ENCODE measurements around the gene TAAR2.
"Not testable (repeated sequence)": the region's sequence is repeated elsewhere in the genome, so short reads cannot be mapped to it uniquely, and the experiment has no call there.

Gene TAAR2

GRCh38 chr6:132624175-132624574, at the start of gene TAAR2:
TSS of gene TAAR2 (minus strand) at chr6:132624275. CDS start at chr6:132624275, 0 bp downstream.
- DNase-seq (ENCODE audit: low read depth in 2 of 2), result no peak

GRCh38 chr6:132673376-132674094, 49.5 kb upstream of the TAAR2 start:
- DNase-seq (ENCODE audit: low read depth in 2 of 2), result no peak

- no peak for DNase-seq (ENCODE audit: low read depth in 2 of 2)
These were observed 47.2 kb upstream of the TAAR2 start for GRCh38 chr6:132671295-132671694.

DNA sequence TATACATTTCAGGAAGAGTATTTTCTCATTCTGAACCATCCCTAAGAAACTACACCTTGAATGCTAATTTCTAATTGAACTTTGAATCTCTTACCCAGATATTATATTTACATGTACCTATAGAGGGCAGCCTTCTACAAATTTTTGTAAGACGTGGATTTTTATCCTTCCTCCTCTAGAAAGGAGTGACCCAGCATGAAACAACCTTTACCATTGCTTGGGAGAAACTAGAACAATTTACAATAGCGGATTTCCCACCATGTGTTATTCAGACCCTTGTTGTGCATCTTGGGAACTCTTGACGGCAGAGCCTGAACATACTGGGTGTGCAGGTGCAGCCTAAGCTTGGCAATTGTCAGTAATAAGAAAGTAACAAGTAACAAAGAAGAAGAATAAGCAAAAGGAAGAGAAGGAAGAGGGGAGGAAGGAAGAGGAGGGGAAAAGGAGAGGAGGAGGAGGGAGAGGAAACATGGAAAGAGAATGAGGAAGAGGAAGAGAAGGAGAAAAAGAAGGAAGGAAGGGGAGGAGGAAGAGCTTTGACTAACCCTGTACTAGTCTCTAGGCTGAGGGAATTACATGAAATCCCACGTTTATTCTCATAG, 45.7 kb upstream of the TAAR2 start:
- no peak for DNase-seq (ENCODE audit: low read depth in 2 of 2)

DNA sequence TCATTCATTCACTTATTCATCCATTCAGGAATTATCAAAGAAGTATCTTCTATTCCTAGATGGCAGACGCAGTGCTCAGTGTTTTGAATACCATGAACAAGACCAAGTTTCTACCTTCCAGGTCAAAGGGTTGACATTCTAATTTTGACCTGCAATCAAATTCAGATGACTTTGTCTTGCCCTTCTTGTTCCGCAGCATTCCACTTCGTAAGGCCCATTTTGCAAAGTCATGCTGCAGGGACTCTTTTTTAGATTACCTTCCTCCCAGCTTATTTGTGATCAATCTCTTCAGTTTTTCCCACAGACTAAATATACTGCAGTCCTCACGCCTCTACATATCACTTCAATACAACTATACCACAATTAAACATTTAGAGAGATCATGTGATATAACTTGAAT, 42.0 kb upstream of the TAAR2 start:
- DNase-seq (ENCODE audit: low read depth in 2 of 2), result no peak

- no peak for DNase-seq (ENCODE audit: low read depth in 2 of 2)
These were observed 40.4 kb upstream of the TAAR2 start for GRCh38 chr6:132664309-132665034.

DNA sequence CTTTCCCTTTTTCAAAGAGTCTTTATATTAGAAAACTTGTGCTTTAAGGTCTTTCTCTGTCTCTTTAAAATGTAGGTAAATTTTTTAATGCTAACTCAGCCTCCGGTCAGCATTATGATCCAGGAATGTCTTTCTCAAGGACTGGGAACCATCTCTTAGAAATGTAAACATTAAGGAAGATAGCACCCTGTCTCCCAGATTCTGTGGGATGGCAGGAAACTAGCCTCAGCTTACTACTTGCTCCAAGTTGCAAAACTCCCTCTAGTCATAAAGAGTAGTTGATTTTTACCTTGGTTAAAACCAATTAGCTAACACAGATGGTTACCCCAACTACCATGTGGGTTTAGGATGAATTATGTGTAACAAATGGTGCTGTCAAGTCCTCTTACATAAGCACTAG, 39.6 kb upstream of the TAAR2 start:
- DNase-seq (ENCODE audit: low read depth in 2 of 2), result no peak

- no peak for DNase-seq (ENCODE audit: low read depth in 2 of 2)
These were observed 37.8 kb upstream of the TAAR2 start for GRCh38 chr6:132661906-132662305.

- no peak for DNase-seq (ENCODE audit: low read depth in 2 of 2)
These were observed 35.0 kb upstream of the TAAR2 start, which contains the start of gene TAAR1 for GRCh38 chr6:132659082-132659481. TSS of gene TAAR1 (minus strand) at chr6:132659182. CDS start at chr6:132646003, 13,179 bp downstream.

- DNase-seq (ENCODE audit: low read depth in 2 of 2), result no peak
These were observed 27.0 kb upstream of the TAAR2 start for GRCh38 chr6:132651062-132651461.

- DNase-seq (ENCODE audit: low read depth in 2 of 2), result no peak
These were observed 26.4 kb upstream of the TAAR2 start for GRCh38 chr6:132650429-132650828.

- no peak for DNase-seq (ENCODE audit: low read depth in 2 of 2)
These were observed 24.8 kb upstream of the TAAR2 start for GRCh38 chr6:132648828-132649227.

GRCh38 chr6:132648356-132648755, 24.3 kb upstream of the TAAR2 start:
- no peak for DNase-seq (ENCODE audit: low read depth in 2 of 2)

GRCh38 chr6:132643547-132643946, 19.5 kb upstream of the TAAR2 start:
- no peak for DNase-seq (ENCODE audit: low read depth in 2 of 2)

DNA sequence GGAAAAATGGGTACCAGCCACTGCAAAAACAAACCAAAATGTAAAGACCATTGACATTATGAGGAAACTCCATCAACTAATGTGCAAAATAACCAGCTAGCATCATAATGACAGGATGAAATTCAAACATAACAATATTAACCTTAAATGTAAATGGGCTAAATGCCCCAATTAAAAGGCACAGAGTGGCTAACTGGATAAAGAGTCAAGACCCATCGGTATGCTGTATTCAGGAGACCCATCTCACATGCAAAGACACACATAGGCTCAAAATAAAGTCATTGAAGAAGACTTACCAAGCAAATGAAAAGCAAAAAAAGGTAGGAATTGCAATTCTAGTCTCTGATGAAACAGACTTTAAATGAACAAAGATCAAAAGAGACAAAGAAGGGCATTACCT, 13.1 kb upstream of the TAAR2 start:
- DNase-seq (ENCODE audit: low read depth in 2 of 2), result not testable (repeated sequence)

DNA sequence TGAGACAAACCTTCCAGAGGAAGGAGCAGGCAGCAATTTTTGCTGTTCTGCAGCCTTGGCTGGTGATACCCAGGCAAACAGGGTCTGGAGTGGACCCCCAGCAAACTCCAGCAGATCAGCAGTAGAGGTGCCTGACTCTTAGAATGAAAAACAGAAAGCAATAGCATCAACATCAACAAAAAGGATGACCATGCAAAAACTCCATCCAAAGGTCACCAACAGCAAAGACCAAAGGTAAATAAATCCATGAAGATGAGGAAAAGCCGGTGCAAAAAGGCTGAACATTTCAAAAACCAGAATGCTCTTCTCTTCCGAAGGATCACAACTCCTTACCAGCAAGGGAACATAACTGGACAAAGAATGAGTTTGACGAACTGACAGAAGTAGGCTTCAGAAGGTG, 11.8 kb upstream of the TAAR2 start:
- DNase-seq (ENCODE audit: low read depth in 2 of 2), result not testable (repeated sequence)

DNA sequence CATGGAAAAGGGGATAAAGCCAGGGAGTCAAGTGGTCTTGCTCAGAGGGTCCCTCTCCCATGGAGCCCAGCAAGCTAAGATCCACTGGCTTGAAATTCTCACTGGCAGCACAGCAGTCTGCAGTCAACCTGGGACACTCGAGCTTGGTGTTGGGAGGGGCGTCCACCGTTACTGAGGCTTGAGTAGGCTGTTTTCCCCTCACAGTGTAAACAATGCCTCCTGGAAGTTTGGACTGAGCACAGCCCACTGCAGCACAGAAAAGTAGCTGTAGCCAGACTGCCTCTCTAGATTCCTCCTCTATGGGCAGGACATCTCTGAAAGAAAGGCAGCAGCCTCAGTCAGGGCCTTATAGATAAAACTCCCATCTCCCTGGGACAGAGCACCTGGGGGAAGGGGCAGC, 11.2 kb upstream of the TAAR2 start:
- not testable (repeated sequence) for DNase-seq (ENCODE audit: low read depth in 2 of 2)

DNA sequence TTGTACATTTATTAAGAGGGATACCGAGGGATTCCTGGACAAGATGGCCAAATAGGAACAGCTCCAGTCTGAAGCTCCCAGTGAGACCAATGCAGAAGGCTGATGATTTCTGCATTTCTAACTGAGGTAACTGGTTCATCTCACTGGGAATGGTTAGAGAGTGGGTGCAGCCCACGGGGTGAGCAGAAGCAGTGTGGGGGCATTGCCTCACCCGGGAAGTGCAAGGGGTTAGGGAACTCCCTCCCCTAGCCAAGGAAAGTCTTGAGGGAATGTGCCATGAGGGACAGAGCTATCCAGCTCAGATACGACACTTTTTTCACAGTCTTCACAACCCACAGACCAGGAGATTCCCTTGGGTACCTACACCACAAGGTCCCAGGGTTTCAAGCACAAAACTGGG, 10.7 kb upstream of the TAAR2 start:
- DNase-seq (ENCODE audit: low read depth in 2 of 2), result no peak

DNA sequence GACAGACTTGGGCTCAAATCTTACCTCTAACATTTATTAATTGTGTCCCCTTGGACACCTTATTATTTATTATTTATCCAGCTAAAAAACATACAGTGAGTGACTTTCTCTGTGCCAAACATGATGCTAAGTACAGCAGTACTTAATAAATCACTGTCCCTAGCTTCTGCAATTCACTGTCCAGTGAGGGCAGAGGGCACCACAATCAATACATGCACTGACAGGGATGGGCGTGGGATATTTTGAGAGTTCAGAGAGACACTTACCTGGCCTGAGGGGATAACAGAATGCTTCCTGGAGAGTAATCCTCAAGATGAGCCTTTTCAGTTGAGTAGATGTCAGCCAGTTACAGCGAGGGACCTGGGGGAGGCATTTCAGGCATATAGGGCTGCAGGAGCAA, 9.3 kb upstream of the TAAR2 start:
- DNase-seq (ENCODE audit: low read depth in 2 of 2), result no peak

DNA sequence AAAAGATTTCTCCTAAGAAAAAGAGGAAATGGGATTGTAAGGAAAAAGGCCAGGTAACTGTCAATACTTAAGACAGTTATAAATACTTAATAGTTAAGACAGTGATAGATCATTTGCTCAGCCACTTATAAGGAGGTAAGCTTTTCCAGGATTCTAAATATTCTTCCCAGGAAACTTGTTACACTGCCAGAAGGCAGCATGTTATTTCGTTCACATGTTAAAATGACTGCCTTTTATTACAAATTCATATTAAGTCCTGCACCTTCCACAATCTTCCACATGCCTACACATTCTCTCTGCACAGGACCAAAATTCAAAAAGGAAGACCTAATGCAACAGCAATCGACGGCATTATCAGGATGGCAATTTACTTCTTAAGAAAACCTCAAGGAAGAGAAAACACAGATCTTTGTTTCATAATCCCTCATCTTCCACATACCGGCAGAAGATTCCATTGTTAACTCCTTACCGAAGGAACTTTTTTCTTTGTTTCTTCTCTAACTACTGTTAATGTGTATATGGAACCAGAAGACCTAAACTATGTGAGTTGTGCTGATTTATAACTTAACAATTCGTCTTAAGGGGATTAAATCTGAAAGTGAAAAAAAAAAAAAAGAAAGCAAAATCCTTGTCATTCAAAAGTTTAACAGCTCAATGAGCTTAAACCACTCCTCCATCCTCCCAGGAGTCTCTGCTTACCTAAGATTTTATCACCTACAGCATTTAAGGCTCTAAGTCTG, 799 bp downstream of the TAAR2 start:
- DNase-seq (ENCODE audit: low read depth in 2 of 2), result no peak

DNA sequence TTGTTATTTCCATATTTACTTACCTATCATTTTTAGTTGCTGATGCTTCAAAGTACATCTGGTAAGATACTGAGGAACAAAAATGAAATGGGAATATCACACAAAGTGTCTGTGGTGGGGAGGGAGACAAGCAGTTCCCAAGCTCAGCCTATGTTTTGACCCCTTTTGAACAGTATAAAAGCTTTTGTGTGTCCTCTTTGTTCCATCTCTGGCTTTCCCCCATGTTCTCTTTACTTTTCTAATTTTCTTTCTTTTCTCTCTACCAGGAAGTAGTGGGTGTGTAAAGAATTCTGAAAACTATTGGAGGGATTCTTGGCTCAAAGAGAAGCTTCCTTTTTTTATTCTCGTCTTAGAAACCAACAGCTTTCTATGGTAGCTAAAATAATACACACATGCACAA, 7.4 kb downstream of the TAAR2 start:
- DNase-seq (ENCODE audit: low read depth in 2 of 2), result no peak

DNA sequence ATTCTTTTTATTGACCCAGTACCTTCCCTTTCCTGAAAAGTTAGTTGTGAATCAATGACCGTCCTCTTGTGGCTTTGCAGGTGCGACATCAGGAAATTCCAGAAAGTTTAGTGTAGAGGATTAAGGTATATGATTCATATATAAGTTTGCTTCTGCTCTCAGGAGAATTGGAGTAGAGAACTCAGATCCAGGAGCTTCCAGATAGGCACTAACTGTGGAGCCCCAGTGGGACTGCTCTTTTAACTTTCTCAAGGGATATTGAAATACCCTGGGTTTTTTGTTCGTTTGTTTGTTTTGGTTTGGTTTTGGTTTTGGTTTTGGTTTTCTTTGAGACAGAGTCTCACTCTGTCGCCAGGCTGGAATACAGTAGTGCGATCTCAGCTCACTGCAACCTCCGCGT, 9.5 kb downstream of the TAAR2 start:
- DNase-seq (ENCODE audit: low read depth in 2 of 2), result no peak
